Measurements from ENCODE around the gene MUC5AC. TPM values are rescaled to one million over a fixed set of nuclear protein-coding genes. Genes with fewer than 3 reads are reported as not detected.
"Not testable (repeated sequence)": the region's sequence is repeated elsewhere in the genome, so short reads cannot be mapped to it uniquely, and the experiment has no call there.

The MUC5AC gene
- total RNA-seq, 3 donors from 2014 or later = 0.03 to 0.63 TPM; not detected in 1

- ATAC-seq = no peak
- TF ChIP-seq CTCF (IDR thresholded peaks at IDR 0.05) = no peak
- Histone ChIP-seq H3K36me3 (ENCODE audit: low read depth) (no peaks in the 10 kb centered on the region), H3K4me1 (ENCODE audit: low read depth) (no peaks in the 10 kb centered on the region), H3K4me3 (no peak overlapping the region), H3K9me3 (no peaks in the 10 kb centered on the region)
- DNase-seq = peak in 1 of 3 donors; percentile 36
- intact Hi-C loops (cut with DNase I, micrococcal nuclease) = no loop called here
These were observed 24.2 kb downstream of the MUC5AC start for GRCh38 chr11:1181853-1182535.

- H3K4me1 ChIP-seq (ENCODE audit: low read depth); ATAC-seq; intact Hi-C loops (cut with DNase I, micrococcal nuclease); H3K4me3 ChIP-seq; H3K9me3 ChIP-seq; DNase-seq; H3K36me3 ChIP-seq (ENCODE audit: low read depth): not testable (repeated sequence)
These were observed 26.4 kb downstream of the MUC5AC start for GRCh38 chr11:1184139-1184538.

GRCh38 chr11:1188451-1189130 is 30.8 kb downstream of the MUC5AC start:
- H3K9me3 ChIP-seq; H3K36me3 ChIP-seq (ENCODE audit: low read depth); ATAC-seq; H3K4me1 ChIP-seq (ENCODE audit: low read depth); intact Hi-C loops (cut with DNase I, micrococcal nuclease); H3K4me3 ChIP-seq: not testable (repeated sequence)
- DNase-seq = peak in 2 of 3 donors; percentile 10 to 21

GRCh38 chr11:1189816-1190215 is 32.1 kb downstream of the MUC5AC start:
- intact Hi-C loops (cut with DNase I, micrococcal nuclease); ATAC-seq; H3K36me3 ChIP-seq (ENCODE audit: low read depth); H3K4me3 ChIP-seq; H3K4me1 ChIP-seq (ENCODE audit: low read depth); H3K9me3 ChIP-seq: not testable (repeated sequence)
- DNase-seq = peak in 2 of 3 donors; percentile 8 to 14

GRCh38 chr11:1191786-1192470 is 34.2 kb downstream of the MUC5AC start:
- peak in 2 of 3 donors; percentile 3 to 10 for DNase-seq
- ATAC-seq; H3K36me3 ChIP-seq (ENCODE audit: low read depth); H3K9me3 ChIP-seq; H3K4me3 ChIP-seq; H3K4me1 ChIP-seq (ENCODE audit: low read depth); intact Hi-C loops (cut with DNase I, micrococcal nuclease): not testable (repeated sequence)

GRCh38 chr11:1192741-1193325 is 35.1 kb downstream of the MUC5AC start:
- intact Hi-C loops (cut with DNase I, micrococcal nuclease) = no loop called here
- no peak overlapping the region for H3K4me3 ChIP-seq
- no peak for TF ChIP-seq CTCF (IDR thresholded peaks at IDR 0.05)
- ATAC-seq (peak; percentile 50), DNase-seq (peak in 1 of 3 donors; percentile 7)
- no peaks in the 10 kb centered on the region for H3K36me3 ChIP-seq (ENCODE audit: low read depth)
- no peaks in the 10 kb centered on the region for H3K9me3 ChIP-seq
- no peaks in the 10 kb centered on the region for H3K4me1 ChIP-seq (ENCODE audit: low read depth)

GRCh38 chr11:1193326-1194230 is 35.8 kb downstream of the MUC5AC start:
- no peak overlapping the region for H3K4me3 ChIP-seq
- H3K4me1 ChIP-seq (ENCODE audit: low read depth) = no peaks in the 10 kb centered on the region
- ATAC-seq = peak; percentile 55
- H3K36me3 ChIP-seq (ENCODE audit: low read depth) = no peaks in the 10 kb centered on the region
- no peak for TF ChIP-seq CTCF (IDR thresholded peaks at IDR 0.05)
- no peaks in the 10 kb centered on the region for H3K9me3 ChIP-seq
- peak in 2 of 3 donors; percentile 46 to 48 for DNase-seq
- intact Hi-C loops (cut with DNase I, micrococcal nuclease) = no loop called here

All from mucosa of descending colon (tissue), 3 donors.